BE2C (cell line): ENCODE data around the gene ECSIT.

Source experiments
- DNase-seq: peaks from one replicate; pipeline ENCODE4 v3.0.0-alpha.2; 2020
- H3K27me3 ChIP-seq: fragments of 250-450 bp; sonication (Bioruptor Pico); 2 replicates; pipeline ENCODE4 v1.5.1; 2020; ENCODE audit warnings: mild to moderate bottlenecking
- H3K36me3 ChIP-seq: fragments of 250-450 bp; sonication (Bioruptor Pico); 2 replicates; pipeline ENCODE4 v1.5.1; 2020; ENCODE audit warnings: mild to moderate bottlenecking
- H3K4me1 ChIP-seq: fragments of 250-450 bp; sonication (Bioruptor Pico); 2 replicates; pipeline ENCODE4 v1.5.1; 2020
- H3K4me3 ChIP-seq: 2 replicates; pipeline ENCODE4 v1.5.1; 2011; ENCODE audit warnings: low read depth, low read length
- H3K9me3 ChIP-seq: fragments of 250-450 bp; sonication (Bioruptor Pico); 2 replicates; pipeline ENCODE4 v1.5.1; 2020
- TF ChIP-seq, protein P1 (sequence below): IDR thresholded peaks from 2 replicates; pipeline ENCODE4 v1.5.1; 2012; ENCODE audit warnings: mild to moderate bottlenecking, low read depth, low read length

The ECSIT gene

DNA sequence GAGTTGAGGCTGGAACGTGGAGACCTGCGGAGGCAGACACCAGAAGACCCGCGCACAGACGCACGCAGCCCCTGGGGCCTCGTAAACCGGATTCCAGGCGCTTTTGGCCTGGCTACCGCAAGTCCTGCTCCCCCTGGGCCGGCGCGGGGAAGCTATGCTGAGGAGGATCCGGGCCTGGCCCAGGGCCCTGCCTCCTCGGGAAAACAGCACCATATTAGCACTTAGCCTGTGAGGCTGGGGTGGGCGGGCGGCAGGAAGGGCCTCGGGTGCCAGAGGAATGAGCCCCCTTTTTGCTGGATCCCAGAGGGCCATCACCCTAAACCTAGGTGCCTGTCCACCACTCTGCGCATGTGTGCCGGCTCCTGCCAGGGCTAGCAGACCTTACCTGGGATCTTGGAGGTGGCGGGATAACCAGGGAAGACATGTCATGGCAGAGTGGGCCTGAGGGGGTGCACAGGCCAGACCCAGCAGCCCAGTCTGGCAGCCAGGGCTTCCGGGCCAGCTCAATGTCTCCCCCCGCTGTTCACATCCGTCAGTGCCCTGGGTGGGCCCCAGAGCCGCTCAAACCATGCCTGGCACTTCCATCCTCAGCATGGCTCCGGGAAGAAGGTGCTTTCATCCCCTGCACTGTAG, 22.8 kb upstream of the ECSIT start:
- peak; percentile 63 for DNase-seq
- TF ChIP-seq, protein P1, sequence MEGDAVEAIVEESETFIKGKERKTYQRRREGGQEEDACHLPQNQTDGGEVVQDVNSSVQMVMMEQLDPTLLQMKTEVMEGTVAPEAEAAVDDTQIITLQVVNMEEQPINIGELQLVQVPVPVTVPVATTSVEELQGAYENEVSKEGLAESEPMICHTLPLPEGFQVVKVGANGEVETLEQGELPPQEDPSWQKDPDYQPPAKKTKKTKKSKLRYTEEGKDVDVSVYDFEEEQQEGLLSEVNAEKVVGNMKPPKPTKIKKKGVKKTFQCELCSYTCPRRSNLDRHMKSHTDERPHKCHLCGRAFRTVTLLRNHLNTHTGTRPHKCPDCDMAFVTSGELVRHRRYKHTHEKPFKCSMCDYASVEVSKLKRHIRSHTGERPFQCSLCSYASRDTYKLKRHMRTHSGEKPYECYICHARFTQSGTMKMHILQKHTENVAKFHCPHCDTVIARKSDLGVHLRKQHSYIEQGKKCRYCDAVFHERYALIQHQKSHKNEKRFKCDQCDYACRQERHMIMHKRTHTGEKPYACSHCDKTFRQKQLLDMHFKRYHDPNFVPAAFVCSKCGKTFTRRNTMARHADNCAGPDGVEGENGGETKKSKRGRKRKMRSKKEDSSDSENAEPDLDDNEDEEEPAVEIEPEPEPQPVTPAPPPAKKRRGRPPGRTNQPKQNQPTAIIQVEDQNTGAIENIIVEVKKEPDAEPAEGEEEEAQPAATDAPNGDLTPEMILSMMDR: peak; percentile 64

DNA sequence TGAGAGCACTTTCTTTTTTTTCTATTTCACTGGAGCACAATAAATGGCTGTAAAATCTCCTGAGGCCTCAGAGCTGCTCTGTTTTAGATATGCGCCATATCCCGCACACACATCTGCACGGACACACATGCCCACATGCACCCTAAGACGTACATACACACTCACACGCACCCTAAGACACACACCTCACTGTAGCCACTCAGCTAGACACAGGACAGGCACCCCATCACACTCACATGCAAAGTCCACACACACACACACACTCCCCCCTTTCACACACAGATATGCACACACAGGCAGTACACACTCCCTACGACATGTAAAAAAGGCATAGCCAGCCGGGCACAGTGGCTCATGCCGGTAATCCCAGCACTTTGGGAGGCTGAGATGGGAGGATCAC, 21.3 kb upstream of the ECSIT start:
- Histone ChIP-seq H3K27me3 (no peaks in the 10 kb centered on the region), H3K36me3 (peaks cover 28% of the 10 kb centered on the region), H3K9me3 (no peaks in the 10 kb centered on the region), H3K4me1 (no peaks in the 10 kb centered on the region), H3K4me3 (no peak overlapping the region)
- DNase-seq: no peak
- TF ChIP-seq, protein P1: no peak

More for the DNA sequence above, 22.8 kb upstream of the ECSIT start:
- Histone ChIP-seq H3K9me3 (no peaks in the 10 kb centered on the region), H3K27me3 (no peaks in the 10 kb centered on the region), H3K4me1 (no peaks in the 10 kb centered on the region), H3K36me3 (peaks cover 31% of the 10 kb centered on the region), H3K4me3 (no peak overlapping the region)

DNA sequence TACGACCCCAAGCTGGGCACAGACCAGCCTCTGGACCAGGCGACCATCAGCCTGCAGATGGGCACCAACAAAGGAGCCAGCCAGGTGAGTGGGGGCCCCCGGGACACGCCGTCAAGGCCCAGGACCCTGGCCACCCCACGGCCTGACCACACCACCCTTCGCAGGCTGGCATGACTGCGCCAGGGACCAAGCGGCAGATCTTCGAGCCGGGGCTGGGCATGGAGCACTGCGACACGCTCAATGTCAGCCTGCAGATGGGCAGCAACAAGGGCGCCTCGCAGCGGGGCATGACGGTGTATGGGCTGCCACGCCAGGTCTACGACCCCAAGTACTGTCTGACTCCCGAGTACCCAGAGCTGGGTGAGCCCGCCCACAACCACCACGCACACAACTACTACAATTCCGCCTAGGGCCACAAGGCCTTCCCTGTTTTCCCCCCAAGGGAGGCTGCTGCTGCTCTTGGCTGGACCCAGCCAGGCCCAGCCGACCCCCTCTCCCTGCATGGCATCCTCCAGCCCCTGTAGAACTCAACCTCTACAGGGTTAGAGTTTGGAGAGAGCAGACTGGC, 20.5 kb upstream of the ECSIT start:
- TF ChIP-seq, protein P1: no peak
- H3K27me3 ChIP-seq: no peaks in the 10 kb centered on the region
- peaks cover 27% of the 10 kb centered on the region for H3K36me3 ChIP-seq

GRCh38 chr19:11547929-11548700, 19.2 kb upstream of the ECSIT start:
- no peak overlapping the region for H3K4me3 ChIP-seq
- no peaks in the 10 kb centered on the region for H3K9me3 ChIP-seq
- TF ChIP-seq, protein P1: no peak
- H3K4me1 ChIP-seq: no peaks in the 10 kb centered on the region
- H3K36me3 ChIP-seq: peaks cover 14% of the 10 kb centered on the region
- no peak for DNase-seq
- no peaks in the 10 kb centered on the region for H3K27me3 ChIP-seq

More for the DNA sequence above, 20.5 kb upstream of the ECSIT start:
- no peaks in the 10 kb centered on the region for H3K9me3 ChIP-seq
- DNase-seq: no peak
- H3K4me1 ChIP-seq: no peaks in the 10 kb centered on the region
- H3K4me3 ChIP-seq: no peak overlapping the region

GRCh38 chr19:11541238-11541637, 12.3 kb upstream of the ECSIT start:
- TF ChIP-seq, protein P1: no peak

GRCh38 chr19:11540645-11541044, 11.7 kb upstream of the ECSIT start:
- Histone ChIP-seq H3K4me3 (no peak overlapping the region), H3K9me3 (no peaks in the 10 kb centered on the region), H3K36me3 (no peaks in the 10 kb centered on the region), H3K4me1 (no peaks in the 10 kb centered on the region; the same call in 1 of the 2 replicates), H3K27me3 (no peaks in the 10 kb centered on the region)
- TF ChIP-seq, protein P1: no peak
- DNase-seq: no peak

More at GRCh38 chr19:11541238-11541637, 12.3 kb upstream of the ECSIT start:
- no peak for DNase-seq
- Histone ChIP-seq H3K27me3 (no peaks in the 10 kb centered on the region), H3K4me1 (no peaks in the 10 kb centered on the region), H3K36me3 (no peaks in the 10 kb centered on the region), H3K4me3 (no peak overlapping the region), H3K9me3 (no peaks in the 10 kb centered on the region)
